Measurements from ENCODE around the gene GFRA1. TPM values are rescaled to one million over a fixed set of nuclear protein-coding genes. Genes with fewer than 3 reads are reported as not detected.

Gene GFRA1
- total and polyA plus RNA-seq, 2 donors (not counting 1 experiment from before 2014, with no cell fraction given): 6.3 to 29.6 TPM

- H3K79me2 ChIP-seq (ENCODE audit: control insufficient read depth, insufficient read depth, low read length): no peaks in the 10 kb centered on the region
- no peak overlapping the region for H2AFZ ChIP-seq (ENCODE audit: low read length)
- no peak overlapping the region for H3K4me3 ChIP-seq (replicated peaks in 1 of 4; ENCODE audit: control extremely low read depth in 1 of 4, insufficient read depth in 1 of 4, low read depth in 3 of 4, low read length in 4 of 4)
- H3K27ac ChIP-seq (ENCODE audit: insufficient read depth, low read length): no peak overlapping the region
- H3K9ac ChIP-seq (ENCODE audit: insufficient read depth, low read length): no peak overlapping the region
- TF ChIP-seq, protein P1, sequence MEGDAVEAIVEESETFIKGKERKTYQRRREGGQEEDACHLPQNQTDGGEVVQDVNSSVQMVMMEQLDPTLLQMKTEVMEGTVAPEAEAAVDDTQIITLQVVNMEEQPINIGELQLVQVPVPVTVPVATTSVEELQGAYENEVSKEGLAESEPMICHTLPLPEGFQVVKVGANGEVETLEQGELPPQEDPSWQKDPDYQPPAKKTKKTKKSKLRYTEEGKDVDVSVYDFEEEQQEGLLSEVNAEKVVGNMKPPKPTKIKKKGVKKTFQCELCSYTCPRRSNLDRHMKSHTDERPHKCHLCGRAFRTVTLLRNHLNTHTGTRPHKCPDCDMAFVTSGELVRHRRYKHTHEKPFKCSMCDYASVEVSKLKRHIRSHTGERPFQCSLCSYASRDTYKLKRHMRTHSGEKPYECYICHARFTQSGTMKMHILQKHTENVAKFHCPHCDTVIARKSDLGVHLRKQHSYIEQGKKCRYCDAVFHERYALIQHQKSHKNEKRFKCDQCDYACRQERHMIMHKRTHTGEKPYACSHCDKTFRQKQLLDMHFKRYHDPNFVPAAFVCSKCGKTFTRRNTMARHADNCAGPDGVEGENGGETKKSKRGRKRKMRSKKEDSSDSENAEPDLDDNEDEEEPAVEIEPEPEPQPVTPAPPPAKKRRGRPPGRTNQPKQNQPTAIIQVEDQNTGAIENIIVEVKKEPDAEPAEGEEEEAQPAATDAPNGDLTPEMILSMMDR (conservative IDR thresholded peaks at IDR 0.05 in 1 of 2, IDR thresholded peaks at IDR 0.05 in 1 of 2; ENCODE audit: low read depth in 1 of 2, low read length in 2 of 2): no peak
- no peak for TF ChIP-seq EZH2 (IDR thresholded peaks at IDR 0.05; ENCODE audit: low read length, missing control alignments)
- H3K4me1 ChIP-seq (ENCODE audit: control insufficient read depth, extremely low read depth, insufficient read depth, low read length): no peaks in the 10 kb centered on the region
- no peaks in the 10 kb centered on the region for H3K9me3 ChIP-seq (ENCODE audit: control insufficient read depth, insufficient read depth, low read depth, low read length)
- H3K27me3 ChIP-seq (ENCODE audit: control insufficient read depth, insufficient read depth, low read length): no peaks in the 10 kb centered on the region
- no peak overlapping the region for H3K4me2 ChIP-seq (ENCODE audit: extremely low read depth, insufficient read depth, low read length)
- H3K36me3 ChIP-seq (ENCODE audit: control insufficient read depth, insufficient read depth, low read length): no peaks in the 10 kb centered on the region
- no peak for DNase-seq (ENCODE audit: low read depth in 2 of 2)
- H4K20me1 ChIP-seq (ENCODE audit: control insufficient read depth, extremely low read depth, insufficient read depth, low read length): no peaks in the 10 kb centered on the region
These were observed 16.6 kb upstream of the GFRA1 start for GRCh38 chr10:116289652-116290051.

- no peaks in the 10 kb centered on the region for H3K79me2 ChIP-seq (ENCODE audit: control insufficient read depth, insufficient read depth, low read length)
- no peaks in the 10 kb centered on the region for H3K9me3 ChIP-seq (ENCODE audit: control insufficient read depth, insufficient read depth, low read depth, low read length)
- H3K27me3 ChIP-seq (ENCODE audit: control insufficient read depth, insufficient read depth, low read length): no peaks in the 10 kb centered on the region
- H2AFZ ChIP-seq (ENCODE audit: low read length): no peak overlapping the region
- no peaks in the 10 kb centered on the region for H4K20me1 ChIP-seq (ENCODE audit: control insufficient read depth, extremely low read depth, insufficient read depth, low read length)
- H3K4me3 ChIP-seq (replicated peaks in 1 of 4; ENCODE audit: control extremely low read depth in 1 of 4, insufficient read depth in 1 of 4, low read depth in 3 of 4, low read length in 4 of 4): no peak overlapping the region
- H3K27ac ChIP-seq (ENCODE audit: insufficient read depth, low read length): no peak overlapping the region
- peak; percentile 44 to 77 for DNase-seq (ENCODE audit: low read depth in 2 of 2)
- H3K36me3 ChIP-seq (ENCODE audit: control insufficient read depth, insufficient read depth, low read length): no peaks in the 10 kb centered on the region
- no peak overlapping the region for H3K9ac ChIP-seq (ENCODE audit: insufficient read depth, low read length)
- H3K4me2 ChIP-seq (ENCODE audit: extremely low read depth, insufficient read depth, low read length): no peak overlapping the region
- TF ChIP-seq EZH2 (IDR thresholded peaks at IDR 0.05; ENCODE audit: low read length, missing control alignments): no peak
- TF ChIP-seq, protein P1 (conservative IDR thresholded peaks at IDR 0.05 in 1 of 2, IDR thresholded peaks at IDR 0.05 in 1 of 2; ENCODE audit: low read depth in 1 of 2, low read length in 2 of 2): peak; percentile 69 to 72
- no peaks in the 10 kb centered on the region for H3K4me1 ChIP-seq (ENCODE audit: control insufficient read depth, extremely low read depth, insufficient read depth, low read length)
These were observed 15.0 kb upstream of the GFRA1 start for GRCh38 chr10:116287906-116288501.

DNA sequence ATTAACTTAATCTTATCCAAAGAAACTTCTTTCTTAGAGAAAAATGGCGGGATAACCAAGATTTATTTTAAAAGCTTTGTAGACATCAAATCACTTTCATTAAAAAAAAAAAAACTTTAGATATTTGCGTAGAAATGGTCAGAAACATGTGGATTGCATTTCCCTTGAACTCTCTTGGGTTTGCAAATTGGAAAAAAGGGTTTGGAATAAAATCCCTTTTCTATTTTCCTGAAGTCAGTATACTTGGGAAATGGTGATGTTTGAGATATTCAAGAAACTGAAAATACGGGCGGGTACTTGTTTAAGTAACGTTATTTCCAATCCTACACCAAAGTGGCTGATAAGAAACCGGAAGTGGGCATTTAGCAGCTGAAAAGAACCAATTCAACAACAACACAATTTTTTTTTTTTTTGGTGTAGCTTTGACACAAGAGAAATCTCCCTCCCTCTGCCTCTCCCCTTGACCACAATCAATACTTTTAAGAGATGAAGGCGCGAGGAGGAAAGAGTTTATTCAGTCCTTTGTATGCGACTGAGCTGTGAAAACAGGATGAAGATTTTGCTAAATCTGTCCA lies 13.7 kb upstream of the GFRA1 start:
- H3K27ac ChIP-seq (ENCODE audit: insufficient read depth, low read length): no peak overlapping the region
- no peak overlapping the region for H3K4me3 ChIP-seq (replicated peaks in 1 of 4; ENCODE audit: control extremely low read depth in 1 of 4, insufficient read depth in 1 of 4, low read depth in 3 of 4, low read length in 4 of 4)
- no peaks in the 10 kb centered on the region for H3K27me3 ChIP-seq (ENCODE audit: control insufficient read depth, insufficient read depth, low read length)
- H3K4me1 ChIP-seq (ENCODE audit: control insufficient read depth, extremely low read depth, insufficient read depth, low read length): no peaks in the 10 kb centered on the region
- no peak overlapping the region for H3K9ac ChIP-seq (ENCODE audit: insufficient read depth, low read length)
- H4K20me1 ChIP-seq (ENCODE audit: control insufficient read depth, extremely low read depth, insufficient read depth, low read length): no peaks in the 10 kb centered on the region
- DNase-seq (ENCODE audit: low read depth in 2 of 2): no peak
- TF ChIP-seq, protein P1 (conservative IDR thresholded peaks at IDR 0.05 in 1 of 2, IDR thresholded peaks at IDR 0.05 in 1 of 2; ENCODE audit: low read depth in 1 of 2, low read length in 2 of 2): no peak
- TF ChIP-seq EZH2 (IDR thresholded peaks at IDR 0.05; ENCODE audit: low read length, missing control alignments): no peak
- H3K36me3 ChIP-seq (ENCODE audit: control insufficient read depth, insufficient read depth, low read length): no peaks in the 10 kb centered on the region
- no peaks in the 10 kb centered on the region for H3K79me2 ChIP-seq (ENCODE audit: control insufficient read depth, insufficient read depth, low read length)
- no peaks in the 10 kb centered on the region for H3K9me3 ChIP-seq (ENCODE audit: control insufficient read depth, insufficient read depth, low read depth, low read length)
- H3K4me2 ChIP-seq (ENCODE audit: extremely low read depth, insufficient read depth, low read length): no peak overlapping the region
- no peak overlapping the region for H2AFZ ChIP-seq (ENCODE audit: low read length)
